GM04504 (cell line): Measurements from ENCODE around the gene FOSB.

ENCODE experiments used
- DNase-seq: peaks from one replicate; pipeline ENCODE4 v3.0.0-alpha.2; 2012; ENCODE audit warnings: low read depth

FOSB gene

GRCh38 chr19:45442778-45443461, 24.9 kb upstream of the FOSB start:
- DNase-seq: no peak

DNA sequence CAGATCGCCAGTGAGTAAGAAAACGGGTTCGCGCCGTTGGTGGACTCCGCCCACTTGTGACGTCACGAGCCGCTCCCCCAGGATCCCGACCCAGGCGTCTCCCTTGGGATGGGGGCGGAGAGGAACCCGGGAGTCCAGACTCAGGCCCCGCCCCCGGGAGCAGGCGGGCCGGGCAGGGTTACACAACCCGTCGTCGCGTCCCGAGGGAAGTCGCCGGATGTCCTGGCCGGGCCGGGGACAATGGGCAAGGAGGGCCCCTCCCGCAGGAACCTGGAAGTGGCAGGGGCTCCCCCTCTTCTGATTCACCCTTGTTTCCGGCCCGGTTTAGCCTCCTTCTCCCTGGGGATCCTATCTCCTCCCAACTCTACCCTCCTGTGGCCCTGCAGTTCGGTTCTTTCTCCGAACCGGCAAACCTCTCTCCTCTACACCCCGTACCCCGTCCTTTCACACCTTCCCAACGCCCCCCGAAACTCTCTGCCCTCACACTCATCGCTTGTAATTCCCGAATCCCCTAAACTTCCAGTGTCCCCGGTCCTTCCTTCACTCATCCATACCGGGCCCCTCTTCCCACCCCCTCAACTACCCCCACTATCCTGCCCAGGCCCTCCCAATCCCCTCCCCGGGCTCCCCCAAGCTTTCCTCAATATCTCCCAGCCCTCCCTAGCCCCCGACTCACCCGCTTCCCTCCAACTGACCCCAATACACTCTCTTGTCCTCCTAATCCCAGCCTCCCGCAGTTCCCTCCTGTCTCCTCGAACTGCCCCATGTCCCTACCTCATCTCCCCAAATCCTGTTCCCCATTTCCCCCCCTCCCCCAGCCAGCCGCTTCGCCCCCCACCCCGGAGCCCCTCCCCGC, 24.1 kb upstream of the FOSB start:
- DNase-seq: peak; percentile 88

DNA sequence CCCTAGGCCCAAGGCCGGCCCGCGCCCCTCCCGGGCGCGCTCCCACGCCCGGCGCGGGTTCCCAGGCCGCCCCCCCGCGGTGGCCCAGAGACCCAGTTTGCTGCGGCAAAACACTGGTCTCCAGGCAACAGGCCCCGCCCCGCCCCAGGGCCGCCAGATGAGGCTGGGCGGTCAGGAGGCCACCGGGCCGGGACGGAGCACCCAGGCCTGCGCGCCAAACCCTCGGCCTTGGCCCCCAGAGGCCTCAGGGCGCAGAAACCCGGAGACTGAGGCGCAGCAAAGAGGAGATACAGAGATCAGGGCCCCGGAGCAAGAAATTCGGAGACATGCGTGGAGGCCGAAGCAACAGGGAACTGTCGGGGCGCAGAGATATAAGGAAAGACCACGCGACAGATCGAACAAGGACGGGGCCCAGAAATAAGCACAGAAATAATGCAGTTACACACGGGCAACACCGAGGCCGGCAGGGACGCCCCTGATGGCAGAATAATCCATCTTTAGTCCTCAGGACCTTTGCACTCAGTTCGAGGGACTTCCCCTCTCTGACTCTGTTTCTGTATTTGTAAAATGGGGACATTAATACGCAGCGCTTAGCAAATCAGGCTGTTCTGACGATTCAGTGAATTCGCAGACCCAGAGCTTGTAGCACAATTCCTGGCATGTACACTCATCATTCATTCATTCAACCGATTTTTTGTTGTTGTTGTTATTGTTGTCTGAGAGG, 23.3 kb upstream of the FOSB start:
- DNase-seq: no peak

- no peak for DNase-seq
These were observed 22.7 kb upstream of the FOSB start for GRCh38 chr19:45445139-45445538.

- DNase-seq: no peak
These were observed 21.5 kb upstream of the FOSB start for GRCh38 chr19:45446295-45446694.

- no peak for DNase-seq
These were observed 20.9 kb upstream of the FOSB start for GRCh38 chr19:45446944-45447343.

- DNase-seq: no peak
These were observed 19.4 kb upstream of the FOSB start for GRCh38 chr19:45448425-45448756.

- no peak for DNase-seq
These were observed 18.9 kb upstream of the FOSB start for GRCh38 chr19:45448887-45449299.

DNA sequence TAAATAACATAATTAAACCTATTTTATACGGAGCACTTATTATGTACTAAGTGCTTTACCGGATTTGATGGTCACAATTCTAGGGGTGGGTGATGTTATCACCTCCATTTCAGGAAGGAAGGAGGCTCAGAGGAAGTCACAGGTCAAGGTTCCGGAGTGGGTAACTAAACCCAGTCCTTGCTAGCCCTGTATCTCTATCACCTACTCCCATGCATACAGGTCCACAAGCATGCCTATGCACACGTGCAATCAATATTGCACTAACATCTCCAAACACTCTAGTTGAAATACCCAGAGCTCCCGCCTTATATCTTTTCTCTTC, 17.8 kb upstream of the FOSB start:
- DNase-seq: no peak

DNA sequence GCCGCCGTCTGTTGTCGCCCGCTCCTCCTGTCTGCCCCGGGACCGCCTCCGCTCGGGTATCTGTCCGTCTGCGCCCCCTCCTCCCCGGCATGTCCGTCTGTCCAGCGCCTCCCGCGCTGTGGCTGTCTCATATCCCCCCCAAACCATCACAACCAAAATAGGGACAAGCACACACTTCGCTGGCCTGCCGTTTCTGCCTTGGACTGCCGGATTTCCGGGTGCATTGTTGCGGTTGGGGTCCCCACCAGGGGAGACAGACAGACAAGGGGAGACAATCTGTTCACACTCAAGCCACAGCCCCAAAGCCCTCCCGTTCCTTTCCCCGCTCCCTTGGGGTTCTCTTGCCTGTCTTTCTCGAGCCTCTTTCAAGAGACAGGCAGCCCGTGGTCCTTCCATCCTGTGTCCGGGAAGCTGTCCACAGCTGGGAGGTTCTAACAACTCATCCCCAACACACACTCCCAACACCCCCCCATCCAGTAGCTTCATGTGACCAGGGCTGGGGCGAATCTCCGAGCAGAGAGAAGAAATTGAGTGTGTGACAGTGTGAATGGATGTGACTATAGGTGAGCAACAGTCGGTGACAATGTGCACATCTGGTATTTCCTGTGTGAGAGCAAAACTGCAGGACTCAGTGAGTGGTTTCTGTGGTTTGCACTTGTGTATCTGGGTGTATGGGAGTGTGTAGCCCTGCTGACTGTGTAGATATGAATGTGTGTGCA, 16.5 kb upstream of the FOSB start:
- no peak for DNase-seq

- no peak for DNase-seq
These were observed 15.9 kb upstream of the FOSB start for GRCh38 chr19:45451850-45452387.

DNA sequence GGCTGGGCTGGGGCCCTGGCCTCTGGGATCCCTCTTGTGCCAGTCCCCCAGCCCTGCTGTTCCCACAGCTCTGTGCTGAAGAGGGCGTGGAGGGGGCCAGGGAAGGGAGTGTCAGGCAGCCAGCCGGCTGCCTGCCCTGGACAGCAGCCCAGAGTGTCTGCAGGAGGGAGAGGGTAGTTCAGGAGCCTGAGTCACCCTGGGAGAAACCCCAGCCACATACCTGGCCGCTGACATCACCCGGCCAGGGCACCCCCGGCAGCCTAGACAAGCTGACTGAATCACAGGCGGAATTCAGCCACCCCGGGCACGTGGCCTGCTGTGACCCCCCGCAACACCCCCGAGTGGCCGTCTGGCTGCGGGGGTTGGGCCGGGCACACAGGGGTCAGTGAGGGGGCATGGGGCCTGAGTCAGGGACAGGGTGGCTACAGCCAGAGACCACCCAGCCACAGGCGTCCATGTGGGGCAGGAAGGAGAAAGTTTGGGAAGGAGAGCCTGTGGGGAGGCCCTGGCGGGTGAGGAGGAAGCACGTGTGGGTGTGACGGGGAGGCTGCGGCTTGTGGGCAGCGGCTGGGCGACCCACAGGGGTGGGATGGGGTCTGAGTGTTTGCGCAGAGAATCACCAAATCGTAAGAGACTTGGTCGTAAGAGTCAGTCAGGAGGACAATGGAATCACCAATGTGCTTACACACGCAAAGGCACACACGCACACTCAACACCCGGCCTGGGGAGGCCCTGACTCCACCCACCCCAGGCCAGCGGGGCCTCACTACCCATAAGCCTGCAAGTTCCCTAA, 11.9 kb upstream of the FOSB start:
- DNase-seq: peak; percentile 99

DNA sequence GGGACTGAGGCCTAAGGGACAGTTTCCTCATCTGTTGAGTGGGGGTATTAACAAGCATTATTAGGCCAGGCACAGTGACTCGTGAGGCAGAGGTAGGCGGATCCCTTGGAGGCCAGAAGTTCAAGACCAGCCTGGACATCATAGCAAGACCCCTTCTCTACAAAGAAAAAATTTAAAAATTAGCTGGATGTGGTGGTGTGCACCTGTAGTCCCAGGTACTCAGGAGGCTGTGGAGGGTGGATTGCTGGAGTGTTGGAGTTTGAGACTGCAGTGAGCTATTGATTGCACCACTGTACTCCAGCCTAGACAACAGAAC, 11.3 kb upstream of the FOSB start:
- no peak for DNase-seq

DNA sequence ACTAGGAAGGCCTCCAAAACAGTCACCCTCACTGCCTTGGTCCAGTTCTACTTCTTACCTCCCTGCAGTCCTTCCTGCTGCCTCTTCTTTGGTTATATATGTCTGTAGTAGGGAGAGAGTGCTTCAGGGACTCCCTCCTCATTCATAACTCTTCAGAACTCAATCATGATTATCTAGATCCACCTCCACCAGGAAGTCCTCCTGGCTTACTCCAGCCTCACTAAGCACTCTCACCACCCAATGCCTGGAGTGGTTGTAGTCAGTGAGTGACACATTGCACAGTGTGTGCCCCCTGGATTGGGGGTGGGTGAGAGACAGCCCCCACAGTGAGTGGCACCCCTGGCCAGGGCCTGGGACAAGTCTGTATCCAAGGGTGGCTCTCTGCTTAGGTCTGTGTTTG, 10.0 kb upstream of the FOSB start:
- DNase-seq: no peak

DNA sequence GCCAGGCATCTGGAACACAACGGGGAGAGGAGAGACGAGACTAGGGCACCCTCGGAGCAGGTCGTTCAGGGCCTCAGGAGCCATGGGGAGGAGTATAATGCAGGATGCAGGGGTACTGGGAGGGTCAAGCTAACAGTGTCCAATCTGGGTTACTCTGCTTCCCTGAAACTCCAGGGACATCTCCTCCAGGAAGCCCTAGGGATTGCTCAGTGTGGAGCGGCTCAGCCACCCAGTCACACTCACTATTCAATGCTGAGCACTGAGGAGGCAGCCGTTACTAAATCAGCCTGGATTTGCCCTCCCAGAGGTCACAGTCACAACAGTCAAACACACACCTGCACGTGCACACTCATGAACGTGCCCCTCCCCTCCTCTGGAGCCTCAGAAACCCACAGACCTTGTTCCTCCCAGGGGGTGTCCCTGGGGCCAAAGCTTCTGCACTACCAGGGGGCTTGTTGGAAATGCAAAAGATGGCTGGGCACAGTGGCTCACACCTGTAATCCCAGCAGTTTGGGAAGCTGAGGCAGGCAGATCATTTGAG, 6.9 kb upstream of the FOSB start:
- no peak for DNase-seq

DNA sequence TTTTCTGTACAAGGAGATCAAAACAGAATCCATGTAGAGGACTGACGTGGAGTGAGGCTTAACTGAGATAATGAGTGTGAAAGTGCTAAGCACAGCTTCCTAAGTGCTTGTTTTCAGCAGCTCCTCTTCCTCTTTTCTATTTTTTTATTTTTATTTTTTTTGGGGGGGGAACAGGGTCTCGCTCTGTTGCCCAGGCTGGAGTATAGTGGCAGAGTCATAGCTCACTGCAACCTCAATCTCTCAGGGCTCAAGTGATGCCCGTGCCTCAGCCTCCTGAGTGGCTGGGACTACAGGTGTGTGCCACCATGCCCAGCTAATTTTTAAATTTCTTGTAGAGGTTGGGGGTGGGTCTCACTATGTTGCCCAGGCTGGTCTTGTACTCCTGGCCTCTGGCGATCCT, 5.6 kb upstream of the FOSB start:
- no peak for DNase-seq

GRCh38 chr19:45463241-45463640, 4.6 kb upstream of the FOSB start:
- no peak for DNase-seq

- no peak for DNase-seq
These were observed 3.5 kb upstream of the FOSB start for GRCh38 chr19:45464274-45464673.

DNA sequence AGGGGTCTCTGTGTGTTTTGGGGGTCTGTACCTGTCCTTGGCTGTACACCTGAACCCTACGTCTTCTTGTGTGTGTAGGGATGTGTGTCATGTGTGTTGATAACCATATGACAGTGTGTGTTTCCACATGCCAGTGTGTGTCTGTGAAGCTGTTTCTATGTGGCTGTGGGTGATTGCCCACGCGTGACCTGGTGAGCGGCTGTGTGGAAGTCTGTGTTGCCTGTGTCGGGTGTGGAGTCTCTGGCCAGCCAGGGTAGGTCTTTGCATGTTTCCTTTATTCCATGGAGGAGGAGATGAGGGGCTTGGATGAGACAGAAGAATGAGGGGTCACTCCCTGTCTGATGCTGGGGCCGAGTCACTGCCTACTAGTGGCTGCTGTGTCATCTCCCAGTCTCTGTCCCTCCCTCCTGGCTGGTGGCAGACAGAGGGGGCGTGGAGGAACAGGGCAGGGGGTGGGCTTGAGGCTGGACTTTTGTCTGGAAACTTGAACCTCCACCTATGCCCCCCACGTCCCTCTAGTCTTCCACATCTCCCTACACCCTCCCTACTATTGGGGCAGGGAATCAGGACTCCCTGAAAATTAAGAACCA, 2.8 kb upstream of the FOSB start:
- DNase-seq: no peak

- DNase-seq: no peak
These were observed 711 bp upstream of the FOSB start for GRCh38 chr19:45467115-45467455.

GRCh38 chr19:45468159-45468651, 409 bp downstream of the FOSB start:
- DNase-seq: no peak
